ENCODE results near the gene L3MBTL4. TPM values are rescaled to one million over a fixed set of nuclear protein-coding genes. Genes with fewer than 3 reads are reported as not detected.
"Not testable (repeated sequence)": the region's sequence is repeated elsewhere in the genome, so short reads cannot be mapped to it uniquely, and the experiment has no call there.

The L3MBTL4 gene
- total RNA-seq, 1 donor from 2014 or later, result 17.5 TPM

DNA sequence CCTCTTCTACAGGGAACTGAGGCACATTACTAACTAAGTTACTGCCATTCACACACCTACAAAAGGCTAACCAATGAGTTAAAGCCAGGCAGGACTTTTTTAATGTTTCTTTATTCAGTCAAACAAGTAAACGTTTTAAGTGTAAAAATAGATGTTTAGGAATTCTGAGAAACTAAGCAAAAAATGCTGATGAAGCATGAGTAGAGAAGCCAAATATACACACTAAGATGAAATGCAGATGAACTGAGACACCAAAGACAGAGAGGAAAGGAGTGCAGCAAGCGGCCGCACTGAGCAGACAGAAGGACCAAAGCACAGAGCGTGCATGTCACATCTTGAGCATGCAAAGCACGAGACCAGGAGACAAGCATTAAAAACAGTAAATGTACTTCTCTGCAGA lies 17.9 kb downstream of the L3MBTL4 start:
- Mint-ChIP-seq H3K36me3 (peaks cover 9% of the 10 kb centered on the region), H3K4me3 (no peak overlapping the region), H3K27ac (no peak overlapping the region), H3K27me3 (ENCODE audit: low read depth) (peaks cover 2% of the 10 kb centered on the region), H3K9me3 (peaks cover 12% of the 10 kb centered on the region), H3K4me1 (no peaks in the 10 kb centered on the region)
- no peak for DNase-seq (ENCODE audit: low spot score in 2 of 2, unreplicated experiment in 2 of 2)
- TF ChIP-seq, protein P1, sequence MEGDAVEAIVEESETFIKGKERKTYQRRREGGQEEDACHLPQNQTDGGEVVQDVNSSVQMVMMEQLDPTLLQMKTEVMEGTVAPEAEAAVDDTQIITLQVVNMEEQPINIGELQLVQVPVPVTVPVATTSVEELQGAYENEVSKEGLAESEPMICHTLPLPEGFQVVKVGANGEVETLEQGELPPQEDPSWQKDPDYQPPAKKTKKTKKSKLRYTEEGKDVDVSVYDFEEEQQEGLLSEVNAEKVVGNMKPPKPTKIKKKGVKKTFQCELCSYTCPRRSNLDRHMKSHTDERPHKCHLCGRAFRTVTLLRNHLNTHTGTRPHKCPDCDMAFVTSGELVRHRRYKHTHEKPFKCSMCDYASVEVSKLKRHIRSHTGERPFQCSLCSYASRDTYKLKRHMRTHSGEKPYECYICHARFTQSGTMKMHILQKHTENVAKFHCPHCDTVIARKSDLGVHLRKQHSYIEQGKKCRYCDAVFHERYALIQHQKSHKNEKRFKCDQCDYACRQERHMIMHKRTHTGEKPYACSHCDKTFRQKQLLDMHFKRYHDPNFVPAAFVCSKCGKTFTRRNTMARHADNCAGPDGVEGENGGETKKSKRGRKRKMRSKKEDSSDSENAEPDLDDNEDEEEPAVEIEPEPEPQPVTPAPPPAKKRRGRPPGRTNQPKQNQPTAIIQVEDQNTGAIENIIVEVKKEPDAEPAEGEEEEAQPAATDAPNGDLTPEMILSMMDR (IDR thresholded peaks at IDR 0.05; ENCODE audit: unreplicated experiment), result no peak

DNA sequence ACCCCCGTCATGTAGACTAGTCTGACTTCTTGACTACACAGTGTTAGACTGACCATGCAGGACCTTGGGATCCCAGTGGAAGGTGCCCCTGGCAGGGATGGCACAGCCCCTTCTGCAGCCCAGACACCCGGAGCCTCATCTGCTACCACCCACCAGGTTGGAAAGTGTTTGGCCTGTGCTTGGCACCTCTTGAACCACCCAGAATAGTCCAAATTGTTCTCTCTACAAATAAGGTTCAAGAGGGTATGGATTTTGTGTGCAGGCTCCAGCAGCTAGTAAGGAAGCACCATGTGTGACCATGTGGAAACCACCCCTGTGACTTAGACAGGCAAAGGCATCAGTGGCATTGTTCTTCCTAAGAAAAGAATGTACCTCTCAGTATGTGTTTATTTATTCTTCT lies 18.4 kb downstream of the L3MBTL4 start:
- H3K27ac Mint-ChIP-seq, result no peak overlapping the region
- TF ChIP-seq, protein P1 (IDR thresholded peaks at IDR 0.05; ENCODE audit: unreplicated experiment), result no peak
- H3K27me3 Mint-ChIP-seq (ENCODE audit: low read depth), result peaks cover 2% of the 10 kb centered on the region
- H3K4me1 Mint-ChIP-seq, result no peaks in the 10 kb centered on the region
- DNase-seq (ENCODE audit: low spot score in 2 of 2, unreplicated experiment in 2 of 2), result no peak
- H3K36me3 Mint-ChIP-seq, result peaks cover 14% of the 10 kb centered on the region
- peaks cover 17% of the 10 kb centered on the region for H3K9me3 Mint-ChIP-seq
- no peak overlapping the region for H3K4me3 Mint-ChIP-seq

DNA sequence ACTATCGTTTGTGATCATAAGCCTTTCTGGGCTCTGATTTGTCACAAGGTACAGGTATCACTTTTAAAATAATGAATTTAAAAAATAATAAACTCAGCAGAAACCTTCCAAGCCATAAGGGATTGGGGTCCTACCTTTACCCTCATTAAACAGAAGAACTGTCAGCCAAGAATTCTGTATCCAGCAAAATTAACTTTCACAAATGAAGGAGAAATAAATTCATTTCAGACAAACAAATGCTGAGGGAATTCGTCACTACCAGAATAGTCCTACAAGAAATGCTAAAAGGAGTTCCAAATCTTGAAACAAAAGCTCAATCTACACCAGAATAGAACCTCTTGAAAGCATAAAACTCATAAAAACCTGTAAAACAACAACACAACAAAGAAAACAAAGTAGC lies 25.7 kb downstream of the L3MBTL4 start:
- Mint-ChIP-seq H3K4me3 (no peak overlapping the region), H3K4me1 (no peaks in the 10 kb centered on the region), H3K9me3 (peaks cover 35% of the 10 kb centered on the region), H3K27me3 (ENCODE audit: low read depth) (no peaks in the 10 kb centered on the region), H3K27ac (no peak overlapping the region), H3K36me3 (peaks cover 27% of the 10 kb centered on the region)
- no peak for DNase-seq (ENCODE audit: low spot score in 2 of 2, unreplicated experiment in 2 of 2)
- TF ChIP-seq, protein P1 (IDR thresholded peaks at IDR 0.05; ENCODE audit: unreplicated experiment), result no peak

DNA sequence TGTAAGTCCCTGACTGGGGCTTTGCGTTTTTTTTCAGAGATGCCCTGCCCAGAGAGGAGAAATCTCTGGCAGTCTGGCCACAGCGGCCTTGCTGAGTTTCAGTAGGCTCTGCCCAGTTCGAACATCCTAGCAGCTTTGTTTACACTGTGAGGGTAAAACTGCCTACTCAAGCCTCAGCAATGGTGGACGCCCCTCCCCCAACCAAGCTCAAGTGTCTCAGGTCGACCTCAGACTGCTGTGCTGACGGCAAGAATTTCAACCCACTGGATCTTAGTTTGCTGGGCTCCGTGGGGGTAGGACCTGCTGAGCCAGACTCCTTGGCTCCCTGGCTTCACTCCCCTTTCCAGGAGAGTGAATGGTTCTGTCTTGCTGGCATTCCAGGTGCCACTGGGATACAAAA lies 31.7 kb downstream of the L3MBTL4 start:
- no peak for DNase-seq (ENCODE audit: low spot score in 2 of 2, unreplicated experiment in 2 of 2)
- Mint-ChIP-seq H3K4me3 (no peak overlapping the region), H3K27ac (no peak overlapping the region), H3K27me3 (ENCODE audit: low read depth) (no peaks in the 10 kb centered on the region), H3K4me1 (peaks cover 7% of the 10 kb centered on the region), H3K9me3 (peaks cover 38% of the 10 kb centered on the region), H3K36me3 (peaks cover 12% of the 10 kb centered on the region)
- TF ChIP-seq, protein P1 (IDR thresholded peaks at IDR 0.05; ENCODE audit: unreplicated experiment), result no peak

DNA sequence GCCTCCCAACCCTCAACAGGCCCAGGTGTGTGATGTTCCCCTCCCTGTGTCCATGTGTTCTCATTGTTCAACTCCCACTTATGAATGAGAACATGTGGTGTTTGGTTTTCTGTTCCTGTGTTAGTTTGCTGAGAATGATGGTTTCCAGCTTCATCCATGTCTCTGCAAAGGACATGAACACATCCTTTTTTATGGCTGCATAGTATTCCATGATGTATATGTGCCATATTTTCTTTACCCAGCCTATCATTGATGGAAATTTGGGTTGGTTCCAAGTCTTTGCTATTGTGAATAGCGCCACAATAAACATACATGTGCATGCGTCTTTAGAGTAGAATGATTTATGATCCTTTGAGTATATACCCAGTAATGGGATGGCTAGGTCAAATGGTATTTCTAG lies 37.2 kb downstream of the L3MBTL4 start:
- H3K4me3 Mint-ChIP-seq; H3K27ac Mint-ChIP-seq; H3K27me3 Mint-ChIP-seq (ENCODE audit: low read depth); H3K4me1 Mint-ChIP-seq; DNase-seq (ENCODE audit: low spot score in 2 of 2, unreplicated experiment in 2 of 2): not testable (repeated sequence)
- H3K9me3 Mint-ChIP-seq, result peaks cover 38% of the 10 kb centered on the region
- H3K36me3 Mint-ChIP-seq, result peaks cover 11% of the 10 kb centered on the region

DNA sequence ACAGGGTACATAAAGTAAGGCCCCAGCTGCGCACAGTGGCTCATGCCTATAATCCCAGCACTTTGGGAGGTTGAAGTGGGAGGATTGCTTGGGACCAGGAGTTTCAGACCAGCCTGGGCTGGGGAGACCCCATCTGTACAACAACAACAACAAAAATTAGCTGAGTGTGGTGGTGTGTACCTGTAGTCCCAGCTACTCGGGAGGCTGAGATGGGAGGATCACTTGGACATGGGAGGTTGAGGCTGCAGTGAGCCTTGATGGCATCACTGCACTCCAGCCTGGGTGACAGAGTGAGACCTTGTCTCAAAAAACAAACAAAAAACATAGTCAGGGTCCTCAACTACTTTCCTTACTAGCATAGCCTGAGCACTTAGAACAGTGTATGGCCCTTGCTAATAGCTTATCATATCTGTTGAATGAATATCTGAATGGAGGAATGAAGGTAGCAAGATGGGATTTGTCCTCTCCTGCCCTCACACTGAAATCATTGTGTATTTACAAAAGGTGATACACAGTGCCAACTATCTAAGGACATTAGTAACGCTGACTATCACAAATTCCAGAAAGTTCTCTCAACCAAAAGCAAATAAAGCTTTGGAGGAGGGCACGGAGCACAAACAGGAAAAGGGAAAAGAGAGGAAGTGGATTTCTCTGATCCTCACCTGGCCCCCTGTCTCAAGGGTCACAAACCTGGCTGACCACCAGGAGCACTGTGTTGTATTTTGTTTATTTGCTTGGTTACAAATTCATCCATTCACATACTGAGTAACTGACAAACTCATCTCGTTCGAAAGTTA lies 38.1 kb downstream of the L3MBTL4 start:
- Mint-ChIP-seq H3K4me3 (no peak overlapping the region), H3K4me1 (peaks cover 3% of the 10 kb centered on the region), H3K36me3 (peaks cover 7% of the 10 kb centered on the region), H3K27ac (no peak overlapping the region), H3K27me3 (ENCODE audit: low read depth) (no peaks in the 10 kb centered on the region), H3K9me3 (peaks cover 39% of the 10 kb centered on the region)
- no peak for DNase-seq (ENCODE audit: low spot score in 2 of 2, unreplicated experiment in 2 of 2)
- TF ChIP-seq, protein P1 (IDR thresholded peaks at IDR 0.05; ENCODE audit: unreplicated experiment), result no peak
